GM12878 (cell line): ENCODE results near the gene ZNF669. TPM values are rescaled to one million over a fixed set of nuclear protein-coding genes. Genes with fewer than 3 reads are reported as not detected.

ENCODE experiments used
- ATAC-seq: fragments of 200-7000 bp; cut with Tn5 transposase; 3 replicates; pipeline ENCODE4 v1.9.1; 2020; ENCODE audit warnings: mild to moderate bottlenecking, moderate library complexity
- BruUV-seq: library from RNA; stranded (reverse); fragments of 400-500 nt; replicated peaks from 2 replicates; lab custom pipeline; 2021; lab: Mats Ljungman, UMichigan
- CTCF ChIA-PET: fragments of 300-600 bp; sonication (Branson Sonifier 250); formaldehyde crosslinking; extraction: SDS; loops from one replicate; lab custom pipeline; 2021; ENCODE audit warnings: inconsistent platforms; lab: Yijun Ruan, JAX
- POLR2A ChIA-PET: fragments of 350-600 bp; formaldehyde crosslinking; extraction: SDS; loops from one replicate; lab custom pipeline; 2021; ENCODE audit warnings: inconsistent platforms; lab: Charles Lee
- RAD21 ChIA-PET: fragments of 300-600 bp; sonication (Branson Sonifier 250); formaldehyde crosslinking; loops from one replicate; lab custom pipeline; 2023; ENCODE audit warnings: antibody characterized with exemption; ENCODE audit not compliant: unreplicated experiment; lab: Charles Lee
- SMC1A ChIA-PET: fragments of 300-600 bp; sonication (Branson Sonifier 250); formaldehyde crosslinking; loops from one replicate; lab custom pipeline; 2023; ENCODE audit not compliant: unreplicated experiment, uncharacterized antibody; lab: Charles Lee
- DNase-seq: peaks from one replicate; pipeline ENCODE4 v3.0.0-alpha.2; 2011; ENCODE audit warnings: low read depth, low spot score
- FAIRE-seq: peaks from 3 replicates; lab custom pipeline; 2011; peaks lifted over from hg19 to GRCh38; lab: Jason Lieb, UNC
- H2AFZ ChIP-seq: 2 replicates; pipeline ENCODE4 v1.6.0; 2011; ENCODE audit warnings: low read depth, low read length, control low read depth; ENCODE audit not compliant: control insufficient read depth
- H3K27ac ChIP-seq: 2 replicates; pipeline ENCODE4 v1.5.1; 2011; ENCODE audit warnings: control low read depth; ENCODE audit not compliant: control insufficient read depth, insufficient read depth
- H3K27me3 ChIP-seq, 2 experiments: replicated peaks in 1 of 2; 2 replicates each; pipeline versions ENCODE4 v1.6.0 to v1.6.1; 2011; ENCODE audit warnings: low read length in 1 of 2; ENCODE audit not compliant: control insufficient read depth in 2 of 2, insufficient read depth in 2 of 2
- H3K36me3 ChIP-seq, 2 experiments: 2 replicates each; pipeline ENCODE4 v1.5.1; 2011; ENCODE audit warnings: low read length in 1 of 2; ENCODE audit not compliant: control insufficient read depth in 2 of 2, insufficient read depth in 2 of 2
- H3K4me1 ChIP-seq: 2 replicates; pipeline ENCODE4 v1.6.1; 2011; ENCODE audit warnings: mild to moderate bottlenecking, low read length, moderate library complexity, mixed read lengths; ENCODE audit not compliant: control insufficient read depth, insufficient read depth
- H3K4me2 ChIP-seq: 2 replicates; pipeline ENCODE4 v1.6.0; 2011; ENCODE audit warnings: control low read depth; ENCODE audit not compliant: control insufficient read depth, insufficient read depth
- H3K4me3 ChIP-seq: fragments of 200-600 bp; sonication (generic); 2 replicates; pipeline ENCODE4 v1.5.1; 2016
- H3K79me2 ChIP-seq: 2 replicates; pipeline ENCODE4 v1.6.0; 2011; ENCODE audit warnings: low read length; ENCODE audit not compliant: control insufficient read depth, insufficient read depth
- H3K9ac ChIP-seq: 2 replicates; pipeline ENCODE4 v1.8.0; 2011; ENCODE audit warnings: low read length, control low read depth, mixed read lengths; ENCODE audit not compliant: control insufficient read depth, insufficient read depth
- H3K9me3 ChIP-seq: replicated peaks from 3 replicates; pipeline ENCODE4 v1.5.1; 2011; ENCODE audit warnings: mild to moderate bottlenecking, low read length; ENCODE audit not compliant: control insufficient read depth, insufficient read depth
- H4K20me1 ChIP-seq: 2 replicates; pipeline ENCODE4 v1.6.0; 2011; ENCODE audit not compliant: control insufficient read depth, insufficient read depth
- ATF7 ChIP-seq: fragments of 450-650 bp; IDR thresholded peaks from 2 replicates; pipeline ENCODE4 v1.6.1; 2016; ENCODE audit warnings: low read depth, mild to moderate bottlenecking
- EP300 ChIP-seq, 2 experiments: fragments of 150-350 bp in 1 of 2; IDR thresholded peaks; 2 replicates each; pipeline ENCODE4 v1.6.1; 2011 to 2012; ENCODE audit warnings: low read depth in 2 of 2, low read length in 2 of 2, borderline replicate concordance in 1 of 2, improper control_type of control experiment in 1 of 2, inconsistent platforms in 1 of 2; ENCODE audit not compliant: control insufficient read depth in 1 of 2
- FOS ChIP-seq: IDR thresholded peaks from 3 replicates; pipeline ENCODE4 v1.6.1; 2011; ENCODE audit warnings: borderline replicate concordance; ENCODE audit not compliant: insufficient read length; ENCODE audit errors: extremely low read depth
- JUND ChIP-seq: IDR thresholded peaks from 2 replicates; pipeline ENCODE4 v1.6.1; 2012; ENCODE audit warnings: low read depth, mild to moderate bottlenecking, low read length, improper control_type of control experiment, moderate library complexity
- NRF1 ChIP-seq: conservative IDR thresholded peaks from 2 replicates; pipeline ENCODE4 v1.6.1; 2011; ENCODE audit warnings: mild to moderate bottlenecking, low read depth, low read length, improper control_type of control experiment
- SMAD1 ChIP-seq: fragments of 450-650 bp; IDR thresholded peaks from 2 replicates; pipeline ENCODE4 v1.6.1; 2018; ENCODE audit warnings: mild to moderate bottlenecking, low read depth; ENCODE audit not compliant: partially characterized antibody
- WGBS: methylation state at CpG from one replicate; pipeline ENCODE4 v1.1.6; 2016; ENCODE audit warnings: low lambda C conversion rate; ENCODE audit not compliant: insufficient replicate concordance, insufficient coverage; ENCODE audit errors: missing lambda C conversion rate; 5-methylcytosine and 5-hydroxymethylcytosine counted together
- in situ Hi-C: fragments of 300-500 bp; cut with MboI; formaldehyde crosslinking; loops from 9 replicates; pipeline ENCODE4 v1.14.3; 2018; ENCODE audit warnings: mixed read lengths
- intact Hi-C: fragments of 100-400 bp; cut with micrococcal nuclease; formaldehyde crosslinking; loops from one replicate; pipeline ENCODE4 v1.14.2; 2022; ENCODE audit not compliant: unreplicated experiment
- polyA plus RNA-seq, 11 experiments: library from polyadenylated mRNA; depleted of rRNA in 4 of 11; unstranded in 6 of 11; stranded (reverse) in 5 of 11; fragments of >200 nt; fragmentation: Nextera tagmentation in 4 of 11; fragmentation: Illumina TruSeq in 1 of 11; extraction: Ambion mirVana in 4 of 11; extraction: Trizol in 1 of 11; gene quantifications; 1 replicate in 1 of 11; 2 replicates in 10 of 11; pipeline versions ENCODE4 v1.2.1 to v1.2.3, GENCODE V29; 2011 to 2016; ENCODE audit warnings: inconsistent platforms in 2 of 11, missing spikeins in 2 of 11, low read depth in 1 of 11
- total RNA-seq, 4 experiments: library from RNA; depleted of rRNA in 3 of 4; stranded (reverse); fragments of >200 nt in 3 of 4; fragmentation: Illumina TruSeq in 1 of 4; extraction: Trizol in 1 of 4; gene quantifications; 2 replicates each; pipeline versions ENCODE4 v1.2.1 to v1.2.3, GENCODE V29; 2013 to 2021
- TF ChIP-seq, protein P1 (sequence below): fragments of 450-650 bp; conservative IDR thresholded peaks from 2 replicates; pipeline ENCODE4 v1.6.1; 2017; ENCODE audit warnings: mild to moderate bottlenecking, moderate library complexity
- TF ChIP-seq, protein P2 (sequence below): fragments of 150-350 bp; IDR thresholded peaks from 2 replicates; pipeline ENCODE4 v1.6.1; 2016; ENCODE audit warnings: low read depth, low read length

The ZNF669 gene
- total and polyA plus RNA-seq, 10 of the 15 experiments (the other 5 are each of a cell fraction or from before 2014, with no cell fraction given), result 4.8 to 11.1 (median 5.8) TPM

DNA sequence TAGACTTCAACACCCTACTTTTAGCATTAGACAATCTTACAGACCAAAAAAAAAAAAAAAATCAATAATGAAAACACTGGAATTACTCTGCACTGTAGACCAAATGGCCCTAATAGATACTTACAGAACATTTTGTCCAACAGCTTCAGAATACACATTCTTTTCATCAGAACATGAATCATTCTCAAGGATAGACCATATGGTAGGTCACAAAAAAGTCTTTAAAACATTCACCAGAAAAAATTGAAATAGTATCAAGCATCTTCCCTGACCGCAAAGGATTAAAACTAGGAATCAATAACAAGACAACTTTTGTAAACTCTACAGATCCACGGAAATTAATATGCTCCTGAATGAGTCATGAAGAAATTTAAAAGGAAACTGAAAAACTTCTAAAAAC lies 48.1 kb downstream of the ZNF669 start:
- CTCF ChIA-PET, result no interaction called here
- DNase-seq (no peak), FAIRE-seq (no peak), ATAC-seq (no peak)
- no peak overlapping the region for H3K27ac ChIP-seq
- SMC1A ChIA-PET, result interaction anchor here (0.7 to 1.1 kb wide), 2 partner anchors 13 to 56 kb away, joined by 3 to 4 read pairs; no protein-coding TSS in a partner anchor
- H3K36me3 ChIP-seq, result no peaks in the 10 kb centered on the region
- in situ Hi-C loops (no loop called here), intact Hi-C loops (no loop called here)
- BruUV-seq, result no TSS peak
- no peaks in the 10 kb centered on the region for H3K4me1 ChIP-seq
- RAD21 ChIA-PET, result no interaction called here
- no peak overlapping the region for H3K4me2 ChIP-seq
- no peak overlapping the region for H3K9ac ChIP-seq
- no peaks in the 10 kb centered on the region for H4K20me1 ChIP-seq
- TF ChIP-seq EP300 (IDR thresholded peaks at IDR 0.05; ENCODE audit: borderline replicate concordance in 1 of 2, control insufficient read depth in 1 of 2, low read depth in 2 of 2, low read length in 2 of 2), result no peak
- TF ChIP-seq, protein P1, sequence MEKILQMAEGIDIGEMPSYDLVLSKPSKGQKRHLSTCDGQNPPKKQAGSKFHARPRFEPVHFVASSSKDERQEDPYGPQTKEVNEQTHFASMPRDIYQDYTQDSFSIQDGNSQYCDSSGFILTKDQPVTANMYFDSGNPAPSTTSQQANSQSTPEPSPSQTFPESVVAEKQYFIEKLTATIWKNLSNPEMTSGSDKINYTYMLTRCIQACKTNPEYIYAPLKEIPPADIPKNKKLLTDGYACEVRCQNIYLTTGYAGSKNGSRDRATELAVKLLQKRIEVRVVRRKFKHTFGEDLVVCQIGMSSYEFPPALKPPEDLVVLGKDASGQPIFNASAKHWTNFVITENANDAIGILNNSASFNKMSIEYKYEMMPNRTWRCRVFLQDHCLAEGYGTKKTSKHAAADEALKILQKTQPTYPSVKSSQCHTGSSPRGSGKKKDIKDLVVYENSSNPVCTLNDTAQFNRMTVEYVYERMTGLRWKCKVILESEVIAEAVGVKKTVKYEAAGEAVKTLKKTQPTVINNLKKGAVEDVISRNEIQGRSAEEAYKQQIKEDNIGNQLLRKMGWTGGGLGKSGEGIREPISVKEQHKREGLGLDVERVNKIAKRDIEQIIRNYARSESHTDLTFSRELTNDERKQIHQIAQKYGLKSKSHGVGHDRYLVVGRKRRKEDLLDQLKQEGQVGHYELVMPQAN, result no peak
- TF ChIP-seq FOS, result no peak
- TF ChIP-seq, protein P2, sequence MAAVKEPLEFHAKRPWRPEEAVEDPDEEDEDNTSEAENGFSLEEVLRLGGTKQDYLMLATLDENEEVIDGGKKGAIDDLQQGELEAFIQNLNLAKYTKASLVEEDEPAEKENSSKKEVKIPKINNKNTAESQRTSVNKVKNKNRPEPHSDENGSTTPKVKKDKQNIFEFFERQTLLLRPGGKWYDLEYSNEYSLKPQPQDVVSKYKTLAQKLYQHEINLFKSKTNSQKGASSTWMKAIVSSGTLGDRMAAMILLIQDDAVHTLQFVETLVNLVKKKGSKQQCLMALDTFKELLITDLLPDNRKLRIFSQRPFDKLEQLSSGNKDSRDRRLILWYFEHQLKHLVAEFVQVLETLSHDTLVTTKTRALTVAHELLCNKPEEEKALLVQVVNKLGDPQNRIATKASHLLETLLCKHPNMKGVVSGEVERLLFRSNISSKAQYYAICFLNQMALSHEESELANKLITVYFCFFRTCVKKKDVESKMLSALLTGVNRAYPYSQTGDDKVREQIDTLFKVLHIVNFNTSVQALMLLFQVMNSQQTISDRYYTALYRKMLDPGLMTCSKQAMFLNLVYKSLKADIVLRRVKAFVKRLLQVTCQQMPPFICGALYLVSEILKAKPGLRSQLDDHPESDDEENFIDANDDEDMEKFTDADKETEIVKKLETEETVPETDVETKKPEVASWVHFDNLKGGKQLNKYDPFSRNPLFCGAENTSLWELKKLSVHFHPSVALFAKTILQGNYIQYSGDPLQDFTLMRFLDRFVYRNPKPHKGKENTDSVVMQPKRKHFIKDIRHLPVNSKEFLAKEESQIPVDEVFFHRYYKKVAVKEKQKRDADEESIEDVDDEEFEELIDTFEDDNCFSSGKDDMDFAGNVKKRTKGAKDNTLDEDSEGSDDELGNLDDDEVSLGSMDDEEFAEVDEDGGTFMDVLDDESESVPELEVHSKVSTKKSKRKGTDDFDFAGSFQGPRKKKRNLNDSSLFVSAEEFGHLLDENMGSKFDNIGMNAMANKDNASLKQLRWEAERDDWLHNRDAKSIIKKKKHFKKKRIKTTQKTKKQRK, result no peak
- no peak for TF ChIP-seq SMAD1
- TF ChIP-seq ATF7, result no peak
- TF ChIP-seq JUND, result no peak
- no peak for TF ChIP-seq NRF1
- H3K27me3 ChIP-seq, result no peaks in the 10 kb centered on the region
- H3K9me3 ChIP-seq, result peaks cover 10% of the 10 kb centered on the region
- POLR2A ChIA-PET, result no interaction called here
- H2AFZ ChIP-seq, result no peak overlapping the region
- no peaks in the 10 kb centered on the region for H3K79me2 ChIP-seq
- H3K4me3 ChIP-seq, result no peak overlapping the region
- WGBS, result 91% methylated on average over 2 of the region's 2 CpGs
